ENCODE data around the gene UBA52. TPM values are rescaled to one million over a fixed set of nuclear protein-coding genes. Genes with fewer than 3 reads are reported as not detected.

The UBA52 gene
- total and polyA plus RNA-seq, 2 of the 13 experiments (the other 11 are each of a cell fraction or from before 2014, with no cell fraction given) = 959 to 1,782 TPM

- TF ChIP-seq TBX2 (CRISPR knock-in tag; IDR thresholded peaks at IDR 0.05; ENCODE audit: borderline replicate concordance) = peak; percentile 63; the same call in 1 of the 2 replicates
- no peak for TF ChIP-seq NONO (IDR thresholded peaks at IDR 0.05)
- TF ChIP-seq NONO (CRISPR knock-in tag; conservative IDR thresholded peaks at IDR 0.05) = 0 out of 2 replicates have a peak, but pooled peaks have one; percentile 23
- TF ChIP-seq ZNF672 (CRISPR knock-in tag; IDR thresholded peaks at IDR 0.05) = no peak
- 0 out of 2 replicates have a peak, but pooled peaks have one; percentile 27 for TF ChIP-seq PHF20 (CRISPR knock-in tag; IDR thresholded peaks at IDR 0.05)
- no peak for TF ChIP-seq MXD3 (CRISPR knock-in tag; IDR thresholded peaks at IDR 0.05)
- TF ChIP-seq POLR2AphosphoS2 (IDR thresholded peaks at IDR 0.05; ENCODE audit: low read depth, low read length) = no peak
- TF ChIP-seq, protein P1, sequence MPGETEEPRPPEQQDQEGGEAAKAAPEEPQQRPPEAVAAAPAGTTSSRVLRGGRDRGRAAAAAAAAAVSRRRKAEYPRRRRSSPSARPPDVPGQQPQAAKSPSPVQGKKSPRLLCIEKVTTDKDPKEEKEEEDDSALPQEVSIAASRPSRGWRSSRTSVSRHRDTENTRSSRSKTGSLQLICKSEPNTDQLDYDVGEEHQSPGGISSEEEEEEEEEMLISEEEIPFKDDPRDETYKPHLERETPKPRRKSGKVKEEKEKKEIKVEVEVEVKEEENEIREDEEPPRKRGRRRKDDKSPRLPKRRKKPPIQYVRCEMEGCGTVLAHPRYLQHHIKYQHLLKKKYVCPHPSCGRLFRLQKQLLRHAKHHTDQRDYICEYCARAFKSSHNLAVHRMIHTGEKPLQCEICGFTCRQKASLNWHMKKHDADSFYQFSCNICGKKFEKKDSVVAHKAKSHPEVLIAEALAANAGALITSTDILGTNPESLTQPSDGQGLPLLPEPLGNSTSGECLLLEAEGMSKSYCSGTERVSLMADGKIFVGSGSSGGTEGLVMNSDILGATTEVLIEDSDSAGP (CRISPR knock-in tag; IDR thresholded peaks at IDR 0.05; ENCODE audit: borderline replicate concordance) = peak; percentile 98
- peak; percentile 82 for TF ChIP-seq ZNF629 (CRISPR knock-in tag; conservative IDR thresholded peaks at IDR 0.05)
- TF ChIP-seq ZNF224 (CRISPR knock-in tag; IDR thresholded peaks at IDR 0.05) = no peak
- TF ChIP-seq FOXJ3 (CRISPR knock-in tag; IDR thresholded peaks at IDR 0.05; ENCODE audit: borderline replicate concordance) = no peak
- no peak for TF ChIP-seq ASH2L (IDR thresholded peaks at IDR 0.05; ENCODE audit: insufficient read length, low read depth, low read length)
- 0 out of 2 replicates have a peak, but pooled peaks have one; percentile 18 for TF ChIP-seq UBTF (CRISPR knock-in tag; IDR thresholded peaks at IDR 0.05)
- no peak for TF ChIP-seq ZFYVE20 (CRISPR knock-in tag; IDR thresholded peaks at IDR 0.05; ENCODE audit: borderline replicate concordance, low read depth)
- TF ChIP-seq ADNP (CRISPR knock-in tag; IDR thresholded peaks at IDR 0.05) = no peak
- peak; percentile 0; the same call in 1 of the 2 replicates for TF ChIP-seq SAP130 (CRISPR knock-in tag; IDR thresholded peaks at IDR 0.05; ENCODE audit: low read depth)
- TF ChIP-seq, protein P2, sequence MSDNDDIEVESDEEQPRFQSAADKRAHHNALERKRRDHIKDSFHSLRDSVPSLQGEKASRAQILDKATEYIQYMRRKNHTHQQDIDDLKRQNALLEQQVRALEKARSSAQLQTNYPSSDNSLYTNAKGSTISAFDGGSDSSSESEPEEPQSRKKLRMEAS (IDR thresholded peaks at IDR 0.05) = 0 out of 2 replicates have a peak, but pooled peaks have one; percentile 18
- no peak for TF ChIP-seq ZNF577 (CRISPR knock-in tag; IDR thresholded peaks at IDR 0.05; ENCODE audit: borderline replicate concordance, low read depth)
- no peak for TF ChIP-seq ZNF33A (CRISPR knock-in tag; IDR thresholded peaks at IDR 0.05; ENCODE audit: borderline replicate concordance)
- peak; percentile 36; the same call in 1 of the 2 replicates for TF ChIP-seq ZNF788 (CRISPR knock-in tag; IDR thresholded peaks at IDR 0.05; ENCODE audit: borderline replicate concordance)
- TF ChIP-seq HOXA5 (CRISPR knock-in tag; IDR thresholded peaks at IDR 0.05) = no peak
- no peak for TF ChIP-seq LBX2 (CRISPR knock-in tag; IDR thresholded peaks at IDR 0.05; ENCODE audit: borderline replicate concordance)
Observed at GRCh38 chr19:18543814-18544475, 27.7 kb upstream of the UBA52 start (continued).
